GM12892 (cell line): Measurements from ENCODE around the gene FHL5.
"Not testable (repeated sequence)": the region's sequence is repeated elsewhere in the genome, so short reads cannot be mapped to it uniquely, and the experiment has no call there.

Experiments
- DNase-seq: peaks from one replicate; pipeline ENCODE4 v3.0.0; 2011; ENCODE audit not compliant: insufficient read length
- FAIRE-seq: peaks from 2 replicates; lab custom pipeline; 2011; peaks lifted over from hg19 to GRCh38; lab: Jason Lieb, UNC
- POLR2A ChIP-seq: IDR thresholded peaks from 2 replicates; pipeline ENCODE4 v1.6.1; 2011; ENCODE audit warnings: low read depth, low read length, control low read depth
- POLR2AphosphoS5 ChIP-seq: IDR thresholded peaks from 2 replicates; pipeline ENCODE4 v1.6.1; 2011; ENCODE audit warnings: low read depth, low read length, control low read depth
- TAF1 ChIP-seq: IDR thresholded peaks from 2 replicates; pipeline ENCODE4 v1.6.1; 2011; ENCODE audit warnings: low read depth, mild to moderate bottlenecking, control low read depth, low read length, borderline replicate concordance

FHL5 gene

DNA sequence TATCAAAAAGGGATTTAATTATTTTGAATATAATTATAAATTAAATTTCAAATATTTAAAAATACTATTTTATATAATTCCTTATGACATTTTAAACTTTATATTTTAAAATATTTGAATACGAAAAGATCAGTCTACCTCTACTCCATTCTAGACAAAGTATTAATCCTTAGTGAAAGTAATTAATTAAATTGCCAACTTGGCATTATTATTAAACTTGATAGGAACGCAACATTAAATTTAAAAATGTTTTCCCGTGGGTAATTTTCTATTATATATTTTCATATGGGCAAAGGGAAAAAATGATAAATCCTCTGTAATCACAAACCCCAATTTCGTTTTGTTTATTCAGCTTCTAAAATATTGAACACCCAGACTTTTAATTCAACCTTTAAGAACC is 8.4 kb upstream of the FHL5 start:
- no peak for FAIRE-seq
- TF ChIP-seq POLR2A (no peak), TAF1 (no peak)
- no peak for DNase-seq

DNA sequence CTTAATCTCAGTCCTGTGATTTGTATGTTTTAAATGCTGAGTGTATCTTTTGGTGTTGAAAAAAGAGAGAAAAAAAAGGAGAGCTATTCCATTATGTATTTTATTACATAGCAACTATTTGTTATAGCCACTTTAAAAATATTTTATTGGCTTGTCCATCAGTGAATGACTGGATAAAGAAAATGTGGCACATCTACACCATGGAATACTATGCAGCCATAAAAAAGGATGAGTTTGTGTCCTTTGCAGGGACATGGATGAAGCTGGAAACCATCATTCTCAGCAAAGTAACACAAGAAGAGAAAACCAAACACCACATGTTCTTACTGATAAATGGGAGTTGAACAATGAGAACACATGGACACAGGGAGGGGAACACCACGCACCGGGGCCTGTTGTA is 3.2 kb upstream of the FHL5 start:
- FAIRE-seq, DNase-seq: not testable (repeated sequence)

DNA sequence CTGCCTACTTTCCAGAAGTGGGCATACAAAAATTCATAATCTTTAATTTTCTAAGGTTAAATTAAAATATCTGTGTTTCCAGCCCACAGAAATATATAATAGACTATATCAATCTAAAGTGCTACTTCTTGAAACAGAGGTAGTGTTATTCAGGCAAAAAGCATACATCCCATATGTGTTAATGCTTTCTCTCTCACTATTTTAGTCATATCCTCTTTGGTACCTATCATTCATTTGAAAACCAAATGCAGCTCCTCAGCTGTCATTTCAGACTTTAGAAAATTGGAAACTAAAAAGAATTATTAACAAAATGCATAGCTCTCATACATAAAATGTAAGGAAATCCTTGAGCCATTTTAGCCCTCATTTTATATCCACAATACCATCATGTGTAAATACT is 925 bp downstream of the FHL5 start:
- TF ChIP-seq POLR2A: no peak
- no peak for TF ChIP-seq TAF1
- TF ChIP-seq POLR2AphosphoS5: no peak
- DNase-seq (no peak), FAIRE-seq (no peak)

DNA sequence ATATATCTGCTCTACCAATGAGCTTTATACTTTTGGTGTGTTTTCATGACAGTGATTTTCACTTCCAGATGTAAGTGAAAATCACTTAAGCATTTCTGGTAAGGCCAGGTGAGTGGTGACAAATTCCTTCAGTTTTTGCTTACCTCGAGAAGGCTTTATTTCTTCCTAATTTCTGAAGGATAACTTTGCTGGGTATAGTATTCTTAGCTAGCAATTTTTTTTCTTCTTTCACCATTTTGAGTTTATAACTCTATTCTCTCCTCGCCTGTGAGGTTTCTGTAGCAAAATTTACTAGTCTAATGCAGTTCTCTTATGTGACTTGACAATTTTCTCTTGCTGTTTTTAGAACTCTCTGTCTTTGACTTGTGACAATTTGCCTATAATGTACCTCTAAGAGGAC is 7.1 kb downstream of the FHL5 start:
- FAIRE-seq (no peak), DNase-seq (no peak)
- TF ChIP-seq POLR2A: no peak
- TF ChIP-seq POLR2AphosphoS5: no peak
- TF ChIP-seq TAF1: no peak

DNA sequence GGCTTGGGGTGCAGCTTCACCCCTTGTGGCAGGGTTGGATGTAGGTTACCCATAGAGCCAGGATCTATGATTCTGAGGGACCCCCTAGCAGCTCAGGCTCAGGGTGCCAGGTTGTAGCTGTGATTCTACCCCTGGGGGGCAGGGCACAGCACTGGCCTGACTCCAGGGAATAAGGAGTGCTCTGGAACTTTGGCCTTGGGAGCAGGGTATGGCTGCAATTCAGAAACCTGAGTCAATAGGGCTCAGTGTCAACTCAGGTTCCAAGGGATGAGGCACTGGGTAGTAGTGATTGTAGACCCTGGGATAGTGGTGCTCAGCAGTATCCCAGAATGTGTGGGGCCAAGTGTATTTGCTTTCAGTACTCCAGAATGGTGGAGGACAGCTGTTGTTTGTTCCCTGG is 8.6 kb downstream of the FHL5 start:
- no peak for FAIRE-seq
- no peak for DNase-seq
- no peak for TF ChIP-seq POLR2AphosphoS5
- no peak for TF ChIP-seq POLR2A
- TF ChIP-seq TAF1: no peak

DNA sequence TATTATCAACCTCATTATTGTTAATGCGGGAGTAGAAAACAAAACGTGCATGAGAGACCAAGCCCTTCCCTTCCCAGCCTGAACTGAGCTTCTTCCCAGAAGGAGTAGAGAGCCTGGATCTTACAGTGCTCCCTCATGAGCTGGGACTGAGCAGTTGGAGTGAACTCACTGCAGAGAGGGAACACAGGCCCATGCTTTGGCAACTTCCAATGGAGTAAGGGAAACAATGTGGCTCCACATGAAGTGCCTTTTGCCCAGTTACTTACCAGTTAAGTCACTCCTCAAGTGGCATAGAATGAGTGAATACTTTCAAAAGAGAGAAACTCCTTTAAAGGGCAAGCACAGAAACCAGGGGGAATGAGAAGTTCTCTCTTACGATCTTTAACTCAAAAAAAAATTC is 12.4 kb downstream of the FHL5 start:
- FAIRE-seq (no peak), DNase-seq (no peak)
- no peak for TF ChIP-seq POLR2A
- no peak for TF ChIP-seq POLR2AphosphoS5
- no peak for TF ChIP-seq TAF1

DNA sequence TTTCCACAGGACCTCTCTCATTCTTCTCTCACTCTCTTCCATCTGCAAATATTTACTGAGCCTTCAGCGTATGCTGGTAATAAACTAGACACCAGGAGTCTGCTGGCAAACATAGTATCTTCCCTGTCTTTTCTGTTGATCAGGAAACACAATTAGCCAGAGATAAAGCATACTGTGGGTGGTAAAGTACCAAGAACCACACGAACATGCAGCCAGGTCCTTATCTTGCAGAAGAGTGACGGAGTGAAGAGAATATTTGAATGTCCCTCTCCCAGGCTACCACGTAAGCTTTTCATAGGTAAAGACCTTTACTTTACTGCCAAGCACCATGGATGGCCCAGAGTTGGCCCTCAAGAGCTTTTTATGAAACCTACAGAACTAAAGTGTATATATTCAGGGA is 13.3 kb downstream of the FHL5 start:
- no peak for DNase-seq

DNA sequence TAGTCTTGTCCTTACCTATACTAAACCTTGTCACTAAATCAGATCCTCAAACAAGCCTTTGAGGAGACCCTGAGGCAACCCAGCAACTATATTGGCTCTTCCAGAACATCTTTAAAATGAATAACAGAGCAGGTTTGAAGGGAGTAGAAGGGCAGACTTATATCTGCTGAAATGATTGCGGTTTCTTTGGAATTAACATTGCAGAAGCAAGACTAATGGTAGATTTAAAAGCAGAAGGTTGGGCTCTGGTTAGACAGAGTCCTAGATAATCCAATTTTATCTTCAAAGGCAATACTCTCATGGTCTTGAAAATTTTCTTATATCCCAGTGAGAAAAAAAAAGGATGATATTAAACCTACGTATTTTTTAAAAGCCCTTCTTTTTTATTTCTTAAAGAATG is 19.1 kb downstream of the FHL5 start:
- FAIRE-seq: no peak
- TF ChIP-seq TAF1 (no peak), POLR2AphosphoS5 (no peak), POLR2A (no peak)
- no peak for DNase-seq

More for the DNA sequence above, 13.3 kb downstream of the FHL5 start:
- FAIRE-seq: no peak
- TF ChIP-seq POLR2A (no peak), POLR2AphosphoS5 (no peak), TAF1 (no peak)

DNA sequence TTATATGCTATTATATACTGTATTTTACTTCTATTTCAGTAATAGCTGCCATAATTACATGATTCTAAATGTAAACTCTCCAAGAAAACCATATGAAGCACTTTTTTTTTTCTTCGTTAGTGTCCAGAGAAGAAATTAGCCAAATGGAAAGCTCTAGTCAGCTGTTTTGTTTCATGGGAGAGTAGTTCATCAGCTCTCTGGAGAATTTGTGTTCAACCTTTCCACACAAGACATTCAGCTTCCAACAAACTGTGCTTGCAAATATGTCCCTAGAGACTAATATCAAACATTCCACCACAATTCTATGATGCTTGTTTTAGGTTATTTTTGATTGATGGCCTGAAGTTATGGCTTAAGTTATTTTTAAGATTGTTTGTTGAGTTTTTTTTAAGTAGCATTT is 19.5 kb downstream of the FHL5 start:
- no peak for DNase-seq
- TF ChIP-seq POLR2AphosphoS5: no peak
- no peak for TF ChIP-seq TAF1
- no peak for TF ChIP-seq POLR2A
- no peak for FAIRE-seq

DNA sequence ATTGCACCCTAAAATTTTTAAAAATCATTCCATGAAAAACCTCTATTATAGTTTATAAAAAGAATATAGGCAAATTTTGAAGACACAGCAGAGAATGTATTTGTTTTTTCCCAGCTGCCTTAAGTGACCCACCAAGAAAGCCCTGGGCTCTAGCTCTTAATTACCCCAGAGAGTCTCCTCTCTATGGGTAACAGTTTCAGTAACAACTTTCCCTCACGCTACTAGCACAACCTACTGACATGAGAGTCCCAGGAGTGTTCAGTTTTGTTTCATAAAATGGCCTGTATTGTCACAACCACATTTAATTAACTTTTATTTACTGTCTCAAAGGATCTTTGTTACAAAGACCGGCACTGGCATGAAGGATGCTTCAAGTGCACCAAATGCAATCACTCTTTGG is 41.5 kb downstream of the FHL5 start:
- no peak for FAIRE-seq
- no peak for DNase-seq
- TF ChIP-seq POLR2AphosphoS5: no peak
- no peak for TF ChIP-seq TAF1
- TF ChIP-seq POLR2A: no peak

DNA sequence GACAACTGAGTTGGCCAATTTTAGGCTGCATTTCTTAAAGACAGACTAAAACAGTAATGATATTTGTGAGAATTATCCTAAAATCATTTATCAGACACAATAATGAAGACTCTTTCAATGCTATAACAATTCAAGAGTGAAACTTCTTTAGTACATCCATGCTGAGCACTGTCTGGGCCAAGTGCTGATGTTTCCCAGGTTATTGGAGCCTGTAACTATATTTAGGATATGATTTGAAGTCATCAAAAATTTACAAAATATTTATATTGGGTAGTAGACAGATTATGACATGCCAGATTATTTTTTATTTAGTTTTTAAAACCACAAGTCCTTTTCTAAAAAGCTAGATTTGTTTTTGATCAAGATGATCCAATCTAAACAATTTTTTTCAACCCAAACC is 45.1 kb downstream of the FHL5 start:
- TF ChIP-seq TAF1 (no peak), POLR2A (no peak), POLR2AphosphoS5 (no peak)
- FAIRE-seq (no peak), DNase-seq (no peak)

DNA sequence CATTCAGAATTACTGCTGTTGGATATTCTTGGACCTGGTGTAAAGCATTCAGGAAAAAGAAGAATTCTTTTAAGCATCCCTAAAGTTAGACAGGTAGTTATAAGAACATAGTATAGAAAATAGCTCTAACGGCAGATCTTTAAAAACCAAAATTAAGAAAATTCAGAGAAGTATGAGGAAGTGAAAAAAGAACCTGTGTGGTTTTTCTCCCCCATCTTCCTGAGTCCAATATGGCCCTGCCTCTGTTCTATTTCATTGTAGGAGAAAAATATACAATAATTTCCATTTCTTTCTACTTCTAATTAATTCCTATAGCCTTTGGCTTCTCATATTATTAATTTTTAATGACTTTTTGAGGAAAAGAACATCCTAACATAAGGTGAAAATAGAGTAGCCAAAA is 47.1 kb downstream of the FHL5 start:
- FAIRE-seq (no peak), DNase-seq (no peak)
- no peak for TF ChIP-seq POLR2A
- TF ChIP-seq POLR2AphosphoS5: no peak
- no peak for TF ChIP-seq TAF1
